ENCODE measurements around the gene IL32. TPM values are rescaled to one million over a fixed set of nuclear protein-coding genes. Genes with fewer than 3 reads are reported as not detected.
A peak's percentile ranks its signal among the peaks of the same experiment; 100 is the strongest.

IL32 gene
- total RNA-seq, 1 experiment from 2014 or later = 4.5 TPM

DNA sequence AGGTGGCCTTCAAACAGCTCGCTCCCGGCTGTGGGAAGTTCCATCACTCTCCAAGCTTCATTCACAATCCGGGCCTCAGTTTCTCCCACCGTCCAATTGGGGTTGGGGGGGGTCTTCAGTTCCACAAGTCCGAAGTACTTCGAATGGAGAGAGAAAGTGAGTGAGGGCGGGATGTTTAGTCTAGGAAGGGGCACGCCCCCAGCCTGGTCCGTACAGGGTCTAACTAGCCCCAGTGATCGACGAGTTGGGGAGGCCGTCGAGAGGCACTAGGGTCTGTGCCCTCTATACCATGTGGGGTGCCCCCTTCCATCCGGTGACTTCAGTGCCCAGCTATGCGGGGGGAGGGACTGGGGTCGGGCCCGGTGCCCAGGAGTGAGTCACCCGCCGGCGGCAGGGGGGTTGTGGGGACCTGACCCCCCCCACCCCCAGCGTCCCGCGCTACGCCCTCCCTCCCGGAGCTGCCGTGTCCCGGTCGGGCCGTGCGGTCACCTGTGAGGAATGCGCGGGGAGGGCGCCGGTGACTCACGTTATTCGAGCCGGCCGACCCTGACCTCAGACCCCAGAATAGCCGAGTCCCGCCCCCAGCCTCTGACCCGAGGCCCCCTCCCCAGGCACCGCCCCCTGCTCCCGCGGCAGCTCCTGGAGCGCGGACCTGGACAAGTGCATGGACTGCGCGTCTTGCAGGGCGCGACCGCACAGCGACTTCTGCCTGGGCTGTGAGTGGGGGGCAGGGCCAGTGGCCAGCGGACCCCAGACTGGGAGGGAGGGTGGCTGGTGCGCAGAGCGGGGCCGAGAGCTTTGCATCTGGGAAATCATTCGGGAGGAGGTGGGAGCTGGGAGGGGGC lies 44.6 kb upstream of the IL32 start:
- H3K4me3 ChIP-seq (ENCODE audit: low read depth, low read length, poor library complexity, severe bottlenecking) = peak overlapping the region; percentile 63
- intact Hi-C loops (cut with micrococcal nuclease; ENCODE audit: unreplicated experiment) = no loop called here

DNA sequence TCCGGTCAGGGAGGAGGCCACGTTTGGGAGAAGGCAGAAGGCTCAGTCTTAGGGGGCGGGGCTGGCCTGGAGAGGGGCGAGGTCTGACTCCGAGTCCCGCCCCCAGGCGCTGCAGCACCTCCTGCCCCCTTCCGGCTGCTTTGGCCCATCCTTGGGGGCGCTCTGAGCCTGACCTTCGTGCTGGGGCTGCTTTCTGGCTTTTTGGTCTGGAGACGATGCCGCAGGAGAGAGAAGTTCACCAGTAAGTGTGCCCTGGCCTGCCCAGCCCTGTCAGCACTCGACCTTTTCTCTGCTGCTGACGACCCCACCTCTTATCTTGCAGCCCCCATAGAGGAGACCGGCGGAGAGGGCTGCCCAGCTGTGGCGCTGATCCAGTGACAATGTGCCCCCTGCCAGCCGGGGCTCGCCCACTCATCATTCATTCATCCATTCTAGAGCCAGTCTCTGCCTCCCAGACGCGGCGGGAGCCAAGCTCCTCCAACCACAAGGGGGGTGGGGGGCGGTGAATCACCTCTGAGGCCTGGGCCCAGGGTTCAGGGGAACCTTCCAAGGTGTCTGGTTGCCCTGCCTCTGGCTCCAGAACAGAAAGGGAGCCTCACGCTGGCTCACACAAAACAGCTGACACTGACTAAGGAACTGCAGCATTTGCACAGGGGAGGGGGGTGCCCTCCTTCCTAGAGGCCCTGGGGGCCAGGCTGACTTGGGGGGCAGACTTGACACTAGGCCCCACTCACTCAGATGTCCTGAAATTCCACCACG lies 43.8 kb upstream of the IL32 start:
- POLR2A ChIA-PET (ENCODE audit: low non-redundant PET) = no interaction called here
- Histone ChIP-seq H3K36me3 (ENCODE audit: insufficient read depth, low read length, poor library complexity, severe bottlenecking) (peaks cover 3% of the 10 kb centered on the region), H3K27me3 (replicated peaks; ENCODE audit: insufficient read depth, low read depth, low read length, poor library complexity) (no peaks in the 10 kb centered on the region), H3K4me3 (ENCODE audit: low read depth, low read length, poor library complexity, severe bottlenecking) (peak overlapping the region; percentile 63), H3K9me3 (ENCODE audit: low read depth, low read length, poor library complexity, severe bottlenecking) (no peaks in the 10 kb centered on the region), H3K27ac (ENCODE audit: low read depth, low read length, poor library complexity, severe bottlenecking) (peak overlapping the region; percentile 97), H3K4me1 (ENCODE audit: insufficient read depth, low read length, poor library complexity, severe bottlenecking) (peaks cover 29% of the 10 kb centered on the region)
- CTCF ChIA-PET = interaction anchor here (0.5 to 2.9 kb wide), 3 partner anchors 10 to 184 kb away, joined by 3 to 9 read pairs (median 4); no protein-coding TSS in a partner anchor
- DNase-seq (ENCODE audit: low spot score) = peak; percentile 87
- intact Hi-C loops (cut with micrococcal nuclease; ENCODE audit: unreplicated experiment) = no loop called here
- BruUV-seq (replicated peaks) = no TSS peak
- TF ChIP-seq, protein P1, sequence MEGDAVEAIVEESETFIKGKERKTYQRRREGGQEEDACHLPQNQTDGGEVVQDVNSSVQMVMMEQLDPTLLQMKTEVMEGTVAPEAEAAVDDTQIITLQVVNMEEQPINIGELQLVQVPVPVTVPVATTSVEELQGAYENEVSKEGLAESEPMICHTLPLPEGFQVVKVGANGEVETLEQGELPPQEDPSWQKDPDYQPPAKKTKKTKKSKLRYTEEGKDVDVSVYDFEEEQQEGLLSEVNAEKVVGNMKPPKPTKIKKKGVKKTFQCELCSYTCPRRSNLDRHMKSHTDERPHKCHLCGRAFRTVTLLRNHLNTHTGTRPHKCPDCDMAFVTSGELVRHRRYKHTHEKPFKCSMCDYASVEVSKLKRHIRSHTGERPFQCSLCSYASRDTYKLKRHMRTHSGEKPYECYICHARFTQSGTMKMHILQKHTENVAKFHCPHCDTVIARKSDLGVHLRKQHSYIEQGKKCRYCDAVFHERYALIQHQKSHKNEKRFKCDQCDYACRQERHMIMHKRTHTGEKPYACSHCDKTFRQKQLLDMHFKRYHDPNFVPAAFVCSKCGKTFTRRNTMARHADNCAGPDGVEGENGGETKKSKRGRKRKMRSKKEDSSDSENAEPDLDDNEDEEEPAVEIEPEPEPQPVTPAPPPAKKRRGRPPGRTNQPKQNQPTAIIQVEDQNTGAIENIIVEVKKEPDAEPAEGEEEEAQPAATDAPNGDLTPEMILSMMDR (conservative IDR thresholded peaks at IDR 0.05; ENCODE audit: low read depth, low read length) = peak; percentile 41
- TF ChIP-seq EZH2 (IDR thresholded peaks at IDR 0.05; ENCODE audit: borderline replicate concordance, low read depth, low read length, poor library complexity, severe bottlenecking) = no peak

More for the DNA sequence above, 44.6 kb upstream of the IL32 start:
- Histone ChIP-seq H3K27me3 (replicated peaks; ENCODE audit: insufficient read depth, low read depth, low read length, poor library complexity) (no peaks in the 10 kb centered on the region), H3K4me1 (ENCODE audit: insufficient read depth, low read length, poor library complexity, severe bottlenecking) (peaks cover 29% of the 10 kb centered on the region), H3K9me3 (ENCODE audit: low read depth, low read length, poor library complexity, severe bottlenecking) (no peaks in the 10 kb centered on the region), H3K36me3 (ENCODE audit: insufficient read depth, low read length, poor library complexity, severe bottlenecking) (no peaks in the 10 kb centered on the region), H3K27ac (ENCODE audit: low read depth, low read length, poor library complexity, severe bottlenecking) (peak overlapping the region; percentile 97)
- no peak for TF ChIP-seq EZH2 (IDR thresholded peaks at IDR 0.05; ENCODE audit: borderline replicate concordance, low read depth, low read length, poor library complexity, severe bottlenecking)
- TF ChIP-seq, protein P1 (conservative IDR thresholded peaks at IDR 0.05; ENCODE audit: low read depth, low read length) = no peak
- ChIA-PET POLR2A (ENCODE audit: low non-redundant PET) (no interaction called here), CTCF (interaction anchor here (0.5 to 2.9 kb wide), 7 partner anchors 8 to 185 kb away, joined by 3 to 9 read pairs (median 4); no protein-coding TSS in a partner anchor)
- no TSS peak for BruUV-seq (replicated peaks)
- DNase-seq (ENCODE audit: low spot score) = peak; percentile 54

DNA sequence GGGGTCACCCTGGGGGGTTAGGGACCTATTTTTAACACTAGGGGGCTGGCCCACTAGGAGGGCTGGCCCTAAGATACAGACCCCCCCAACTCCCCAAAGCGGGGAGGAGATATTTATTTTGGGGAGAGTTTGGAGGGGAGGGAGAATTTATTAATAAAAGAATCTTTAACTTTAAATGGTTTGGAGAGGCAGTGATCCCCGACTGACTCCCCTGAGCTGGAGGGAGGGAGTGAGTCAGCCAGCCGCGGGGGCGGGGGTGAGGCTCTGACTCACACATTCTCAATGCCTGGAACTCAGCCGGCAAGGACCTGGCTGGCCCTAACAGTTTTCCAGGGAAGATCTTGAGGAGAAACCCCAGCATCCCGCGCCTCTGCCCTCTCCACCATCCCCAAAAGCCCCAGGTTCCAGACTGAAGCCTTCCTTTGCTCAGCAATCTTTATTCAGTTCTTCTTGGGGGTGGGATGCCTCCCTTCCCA lies 43.2 kb upstream of the IL32 start:
- no peaks in the 10 kb centered on the region for H3K27me3 ChIP-seq (replicated peaks; ENCODE audit: insufficient read depth, low read depth, low read length, poor library complexity)
- peaks cover 29% of the 10 kb centered on the region for H3K4me1 ChIP-seq (ENCODE audit: insufficient read depth, low read length, poor library complexity, severe bottlenecking)
- intact Hi-C loops (cut with micrococcal nuclease; ENCODE audit: unreplicated experiment) = no loop called here
- H3K4me3 ChIP-seq (ENCODE audit: low read depth, low read length, poor library complexity, severe bottlenecking) = peak overlapping the region; percentile 63
- H3K27ac ChIP-seq (ENCODE audit: low read depth, low read length, poor library complexity, severe bottlenecking) = peak overlapping the region; percentile 97
- ChIA-PET CTCF (interaction anchor here (2.9 kb wide), 1 partner anchor 9 kb away, joined by 9 read pairs; no protein-coding TSS in a partner anchor), POLR2A (ENCODE audit: low non-redundant PET) (no interaction called here)
- DNase-seq (ENCODE audit: low spot score) = peak; percentile 93
- H3K9me3 ChIP-seq (ENCODE audit: low read depth, low read length, poor library complexity, severe bottlenecking) = no peaks in the 10 kb centered on the region
- TF ChIP-seq, protein P1 (conservative IDR thresholded peaks at IDR 0.05; ENCODE audit: low read depth, low read length) = no peak
- TF ChIP-seq EZH2 (IDR thresholded peaks at IDR 0.05; ENCODE audit: borderline replicate concordance, low read depth, low read length, poor library complexity, severe bottlenecking) = no peak
- no TSS peak for BruUV-seq (replicated peaks)
- peaks cover 3% of the 10 kb centered on the region for H3K36me3 ChIP-seq (ENCODE audit: insufficient read depth, low read length, poor library complexity, severe bottlenecking)

All from A673 (cell line).